Stomach (tissue), 9 donors: Measurements from ENCODE around the gene MAGI2. TPM values are rescaled to one million over a fixed set of nuclear protein-coding genes. Genes with fewer than 3 reads are reported as not detected.

ENCODE experiments used
- DNase-seq, 2 donors: peaks; one replicate each; pipeline versions ENCODE4 v3.0.0 to v3.0.0-alpha.2; 2013 to 2019
- H3K27ac ChIP-seq, 5 donors: fragments of 200-600 bp in 4 of 5; sonication (generic) in 4 of 5; one replicate each; pipeline ENCODE4 v1.5.1; 2013 to 2019; ENCODE audit warnings: mild to moderate bottlenecking in 1 of 5, moderate library complexity in 1 of 5
- H3K27me3 ChIP-seq, 3 donors: fragments of 200-600 bp; sonication (generic); one replicate each; pipeline ENCODE4 v1.5.1; 2017 to 2019; ENCODE audit warnings: mixed run types in 1 of 3
- H3K36me3 ChIP-seq, 4 donors: fragments of 200-600 bp; sonication (generic); 1 replicate in 3 of 4; 2 replicates in 1 of 4; pipeline ENCODE4 v1.5.1; 2016 to 2019
- H3K4me1 ChIP-seq, 4 donors: fragments of 200-600 bp; sonication (generic); one replicate each; pipeline ENCODE4 v1.5.1; 2016 to 2019
- H3K4me3 ChIP-seq, 4 donors: fragments of 200-600 bp; sonication (generic) in 3 of 4; one replicate each; pipeline ENCODE4 v1.5.1; 2016 to 2019; ENCODE audit warnings: mild to moderate bottlenecking in 1 of 4
- H3K9me3 ChIP-seq, 4 donors: fragments of 200-600 bp; sonication (generic); one replicate each; pipeline ENCODE4 v1.5.1; 2016 to 2019
- EP300 ChIP-seq: sonication (generic); formaldehyde crosslinking; IDR thresholded peaks from one replicate; pipeline ENCODE4 v1.6.1; 2017; ENCODE audit warnings: antibody characterized with exemption
- POLR2A ChIP-seq, 4 donors: fragments of 450-650 bp; IDR thresholded peaks; one replicate each; pipeline ENCODE4 v1.6.1; 2016; ENCODE audit warnings: antibody characterized with exemption in 4 of 4, control low read depth in 2 of 4, mild to moderate bottlenecking in 1 of 4, moderate library complexity in 1 of 4
- POLR2AphosphoS5 ChIP-seq, 3 donors: sonication (generic); formaldehyde crosslinking; IDR thresholded peaks; one replicate each; pipeline ENCODE4 v1.6.1; 2016; ENCODE audit warnings: antibody characterized with exemption in 3 of 3
- WGBS, 5 donors: extraction: QIAGEN DNeasy Blood & Tissue Kit in 3 of 5; methylation state at CpG; one replicate each; pipeline versions ENCODE4 v1.1.5 to v1.1.7; 2013 to 2018; 5-methylcytosine and 5-hydroxymethylcytosine counted together
- intact Hi-C: fragments of 100-400 bp; cut with DNase I; formaldehyde crosslinking; loops from one replicate; pipeline ENCODE4 v1.15.1; 2023; ENCODE audit warnings: low total_unique reads
- polyA plus RNA-seq, 3 donors: library from polyadenylated mRNA; stranded (reverse); fragments of 200-250 nt; gene quantifications; one replicate each; pipeline ENCODE4 v1.2.3, GENCODE V29; 2013
- total RNA-seq, 5 donors: library from RNA; depleted of rRNA; stranded (reverse); fragments of >200 nt; gene quantifications; one replicate each; pipeline versions ENCODE4 v1.1.0 to v1.2.3, GENCODE V29; 2014 to 2016
- TF ChIP-seq, protein P1 (sequence below), 7 experiments: fragments of 450-650 bp in 4 of 7; fragments of 200-600 bp in 3 of 7; sonication (generic) in 3 of 7; IDR thresholded peaks; one replicate each; pipeline ENCODE4 v1.5.1; 2016 to 2019; ENCODE audit warnings: antibody characterized with exemption in 7 of 7, control low read depth in 2 of 7, mild to moderate bottlenecking in 1 of 7
- donor health status: healthy with polysubstance abuse.
- donor health status: Bipolar disorder and iron deficiency.
- donor health status: healthy.

MAGI2 gene
- total and polyA plus RNA-seq, 8 donors = 0.92 to 53.9 (median 5.8) TPM

DNA sequence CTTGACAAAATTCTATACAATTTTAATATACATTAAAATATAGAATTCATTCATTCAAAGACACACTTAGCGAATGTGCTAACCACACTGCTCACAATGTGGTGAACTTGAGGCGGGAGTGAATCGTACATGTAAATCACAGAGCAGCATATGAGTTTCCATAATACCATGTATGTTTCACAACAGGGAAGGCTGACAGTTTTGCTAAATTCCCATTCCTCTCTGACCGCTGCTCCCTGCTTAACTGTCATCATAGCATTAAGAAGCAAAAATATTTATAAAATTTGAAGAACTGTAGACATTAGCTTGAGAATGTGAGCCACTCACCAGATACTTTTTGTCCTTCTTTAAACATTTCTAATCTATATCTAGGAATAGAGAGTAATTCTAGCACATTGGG is 763.3 kb downstream of the MAGI2 start:
- H3K27me3 ChIP-seq = no peaks in the 10 kb centered on the region
- H3K9me3 ChIP-seq = no peaks in the 10 kb centered on the region
- no peak overlapping the region for H3K27ac ChIP-seq
- H3K36me3 ChIP-seq = no peaks in the 10 kb centered on the region
- no peak for DNase-seq
- no peak overlapping the region for H3K4me3 ChIP-seq
- TF ChIP-seq, protein P1, sequence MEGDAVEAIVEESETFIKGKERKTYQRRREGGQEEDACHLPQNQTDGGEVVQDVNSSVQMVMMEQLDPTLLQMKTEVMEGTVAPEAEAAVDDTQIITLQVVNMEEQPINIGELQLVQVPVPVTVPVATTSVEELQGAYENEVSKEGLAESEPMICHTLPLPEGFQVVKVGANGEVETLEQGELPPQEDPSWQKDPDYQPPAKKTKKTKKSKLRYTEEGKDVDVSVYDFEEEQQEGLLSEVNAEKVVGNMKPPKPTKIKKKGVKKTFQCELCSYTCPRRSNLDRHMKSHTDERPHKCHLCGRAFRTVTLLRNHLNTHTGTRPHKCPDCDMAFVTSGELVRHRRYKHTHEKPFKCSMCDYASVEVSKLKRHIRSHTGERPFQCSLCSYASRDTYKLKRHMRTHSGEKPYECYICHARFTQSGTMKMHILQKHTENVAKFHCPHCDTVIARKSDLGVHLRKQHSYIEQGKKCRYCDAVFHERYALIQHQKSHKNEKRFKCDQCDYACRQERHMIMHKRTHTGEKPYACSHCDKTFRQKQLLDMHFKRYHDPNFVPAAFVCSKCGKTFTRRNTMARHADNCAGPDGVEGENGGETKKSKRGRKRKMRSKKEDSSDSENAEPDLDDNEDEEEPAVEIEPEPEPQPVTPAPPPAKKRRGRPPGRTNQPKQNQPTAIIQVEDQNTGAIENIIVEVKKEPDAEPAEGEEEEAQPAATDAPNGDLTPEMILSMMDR (IDR thresholded peaks at IDR 0.05) = no peak
- no peak for TF ChIP-seq POLR2A (IDR thresholded peaks at IDR 0.05)
- TF ChIP-seq POLR2AphosphoS5 (IDR thresholded peaks at IDR 0.05) = no peak
- TF ChIP-seq EP300 = no peak
- WGBS, 5 donors = 70 to 83% (median 80%) methylated on average over 4 of the region's 4 CpGs
- H3K4me1 ChIP-seq = no peaks in the 10 kb centered on the region
- intact Hi-C loops = no loop called here

DNA sequence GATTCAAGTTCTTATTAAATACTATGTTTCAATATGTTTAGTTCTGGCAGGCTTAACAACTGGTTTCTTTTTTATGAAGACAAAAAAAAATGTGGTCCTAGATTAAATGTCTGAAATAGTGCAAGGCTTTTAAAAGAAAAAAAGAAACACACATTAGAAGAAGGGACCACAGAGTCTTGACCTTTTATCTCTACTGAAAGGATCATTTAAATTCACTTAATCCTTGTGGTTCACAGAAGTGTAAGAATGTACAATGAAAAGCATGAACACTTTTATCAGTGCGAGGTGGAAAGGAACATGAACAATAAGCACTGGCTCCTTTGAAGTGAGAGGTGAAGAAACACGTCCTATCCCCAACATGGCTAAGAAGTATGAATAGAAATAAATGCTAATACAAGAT is 765.1 kb downstream of the MAGI2 start:
- Histone ChIP-seq H3K4me3 (no peak overlapping the region), H3K9me3 (no peaks in the 10 kb centered on the region), H3K4me1 (no peaks in the 10 kb centered on the region), H3K27me3 (no peaks in the 10 kb centered on the region), H3K36me3 (no peaks in the 10 kb centered on the region), H3K27ac (no peak overlapping the region)
- intact Hi-C loops = no loop called here
- DNase-seq = no peak
- no peak for TF ChIP-seq POLR2AphosphoS5 (IDR thresholded peaks at IDR 0.05)
- TF ChIP-seq, protein P1 (IDR thresholded peaks at IDR 0.05) = no peak
- 39 to 63% (median 46%) methylated on average over 2 of the region's 2 CpGs for WGBS, 5 donors

DNA sequence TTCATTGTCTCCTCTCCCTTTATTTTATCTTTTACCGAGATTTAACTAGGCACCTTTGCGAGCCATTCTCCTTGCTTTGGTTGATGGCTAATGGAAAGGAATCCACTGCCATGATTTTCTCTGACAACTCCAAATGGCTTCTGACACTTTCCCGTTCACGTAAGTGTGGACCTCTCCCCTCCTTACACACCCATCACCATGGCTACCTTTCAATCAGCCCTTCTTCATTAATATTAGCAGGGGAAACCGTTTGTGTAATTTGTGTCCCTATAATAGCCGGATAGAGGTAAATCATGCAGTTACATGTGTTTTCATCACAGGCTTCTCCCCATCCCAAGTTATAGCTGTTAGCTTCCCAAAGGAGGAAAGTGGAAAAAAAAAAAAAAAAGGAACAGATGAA is 767.3 kb downstream of the MAGI2 start:
- H3K27me3 ChIP-seq = no peaks in the 10 kb centered on the region
- WGBS, 5 donors = 69 to 78% (median 71%) methylated on average over 6 of the region's 6 CpGs
- H3K27ac ChIP-seq = no peak overlapping the region
- H3K36me3 ChIP-seq = no peaks in the 10 kb centered on the region
- intact Hi-C loops = no loop called here
- no peak overlapping the region for H3K4me3 ChIP-seq
- no peak for TF ChIP-seq EP300
- TF ChIP-seq, protein P1 (IDR thresholded peaks at IDR 0.05) = no peak
- TF ChIP-seq POLR2AphosphoS5 (IDR thresholded peaks at IDR 0.05) = no peak
- TF ChIP-seq POLR2A (IDR thresholded peaks at IDR 0.05) = no peak
- no peaks in the 10 kb centered on the region for H3K9me3 ChIP-seq
- DNase-seq = no peak
- no peaks in the 10 kb centered on the region for H3K4me1 ChIP-seq

DNA sequence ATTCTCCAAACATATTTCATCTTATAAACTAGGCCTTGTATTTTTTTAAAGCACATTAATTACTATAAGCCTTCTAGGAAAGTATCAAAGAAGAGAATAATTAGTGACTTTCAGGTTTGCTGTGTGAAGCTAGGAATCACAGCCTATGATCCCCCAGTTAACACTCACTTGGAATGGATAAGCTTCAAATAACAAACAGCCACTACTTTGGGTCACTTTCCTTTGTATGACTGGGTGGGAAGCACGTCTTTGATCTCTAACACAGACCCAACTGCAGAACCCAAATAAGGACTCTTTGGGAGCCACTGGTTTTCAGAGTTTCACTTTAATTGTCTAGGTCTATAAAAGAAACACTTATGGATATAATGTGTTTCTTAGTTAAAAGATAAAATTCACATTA is 769.3 kb downstream of the MAGI2 start:
- no peak for DNase-seq
- Histone ChIP-seq H3K36me3 (no peaks in the 10 kb centered on the region), H3K4me3 (no peak overlapping the region), H3K27ac (no peak overlapping the region), H3K27me3 (no peaks in the 10 kb centered on the region), H3K9me3 (no peaks in the 10 kb centered on the region), H3K4me1 (no peaks in the 10 kb centered on the region)
- WGBS, 5 donors = 57 to 80% (median 67%) methylated on average over 1 of the region's 1 CpG
- TF ChIP-seq, protein P1 (IDR thresholded peaks at IDR 0.05) = no peak
- TF ChIP-seq POLR2A (IDR thresholded peaks at IDR 0.05) (no peak), EP300 (no peak), POLR2AphosphoS5 (IDR thresholded peaks at IDR 0.05) (no peak)
- intact Hi-C loops = no loop called here

DNA sequence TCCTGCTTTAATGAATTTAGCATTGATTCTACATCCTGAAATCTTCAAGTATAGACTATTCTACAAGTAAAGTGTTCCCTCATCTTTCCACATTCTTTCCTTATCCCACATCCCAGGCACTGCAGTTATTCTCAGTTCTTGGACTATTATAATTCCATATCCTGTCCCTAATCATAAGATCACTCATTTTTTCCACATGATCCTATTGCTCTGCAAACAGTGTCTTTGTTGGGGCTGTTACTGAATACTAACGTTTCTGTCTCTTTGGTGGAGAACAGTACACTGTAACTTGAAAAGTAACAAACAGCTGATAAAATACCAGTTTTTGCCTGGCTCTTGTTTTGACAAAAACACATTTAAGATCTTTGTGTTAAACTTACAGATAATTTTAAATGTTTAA is 769.9 kb downstream of the MAGI2 start:
- intact Hi-C loops = no loop called here
- no peaks in the 10 kb centered on the region for H3K36me3 ChIP-seq
- no peak overlapping the region for H3K4me3 ChIP-seq
- WGBS, 5 donors = 24 to 46% (median 27%) methylated on average over 1 of the region's 1 CpG
- no peak overlapping the region for H3K27ac ChIP-seq
- TF ChIP-seq, protein P1 (IDR thresholded peaks at IDR 0.05) = no peak
- TF ChIP-seq EP300 = no peak
- TF ChIP-seq POLR2A (IDR thresholded peaks at IDR 0.05) = no peak
- no peak for TF ChIP-seq POLR2AphosphoS5 (IDR thresholded peaks at IDR 0.05)
- DNase-seq = no peak
- no peaks in the 10 kb centered on the region for H3K4me1 ChIP-seq
- H3K27me3 ChIP-seq = no peaks in the 10 kb centered on the region
- no peaks in the 10 kb centered on the region for H3K9me3 ChIP-seq
